K562 (cell line): ENCODE results near the gene CAPN3. TPM values are rescaled to one million over a fixed set of nuclear protein-coding genes. Genes with fewer than 3 reads are reported as not detected.

Source experiments
- ATAC-seq: fragments of 200-7000 bp; cut with Tn5 transposase; 3 replicates; pipeline ENCODE4 v1.9.1; 2020; ENCODE audit warnings: moderate library complexity
- BruUV-seq: library from RNA; stranded (reverse); fragments of 400-500 nt; replicated peaks from 2 replicates; lab custom pipeline; 2021; lab: Mats Ljungman, UMichigan
- CTCF ChIA-PET: fragments of 300-600 bp; formaldehyde crosslinking; extraction: SDS; loops from one replicate; lab custom pipeline; 2021; ENCODE audit warnings: low intra/inter-chr PET ratio; lab: Yijun Ruan, JAX
- POLR2A ChIA-PET: fragments of 300-600, 350-650 bp; sonication (Branson Sonifier 250); formaldehyde crosslinking; extraction: SDS; loops from one replicate; lab custom pipeline; 2021; ENCODE audit warnings: antibody characterized with exemption, inconsistent platforms; lab: Yijun Ruan, JAX
- DNase-seq, 4 experiments: peaks; one replicate each; pipeline versions ENCODE4 v3.0.0 to v3.0.0-alpha.2; 2011 to 2018; ENCODE audit warnings: low spot score in 3 of 4, mixed read lengths in 3 of 4; ENCODE audit errors: extremely low read depth in 1 of 4
- FAIRE-seq: peaks from 2 replicates; lab custom pipeline; 2011; peaks lifted over from hg19 to GRCh38; lab: Jason Lieb, UNC
- H2AFZ ChIP-seq: 2 replicates; pipeline ENCODE4 v1.6.0; 2011; ENCODE audit warnings: low read depth, low read length, control low read depth, inconsistent platforms
- H3K27ac ChIP-seq: fragments of 200-600 bp; 3 replicates; pipeline ENCODE4 v1.8.0; 2011; ENCODE audit warnings: low read depth, mild to moderate bottlenecking, control low read depth, inconsistent platforms, low read length, moderate library complexity, mixed read lengths; ENCODE audit errors: extremely low read depth
- H3K27me3 ChIP-seq, 2 experiments: fragments of 300-600 bp in 1 of 2; 2 replicates in 1 of 2; 3 replicates in 1 of 2; pipeline versions ENCODE4 v1.6.0 to v1.8.0; 2011; ENCODE audit warnings: inconsistent platforms in 2 of 2, low read length in 2 of 2, mild to moderate bottlenecking in 1 of 2, mixed read lengths in 1 of 2, moderate library complexity in 1 of 2; ENCODE audit not compliant: control insufficient read depth in 2 of 2, insufficient read depth in 2 of 2
- H3K36me3 ChIP-seq: fragments of 300-600 bp; 3 replicates; pipeline ENCODE4 v1.8.0; 2011; ENCODE audit warnings: mild to moderate bottlenecking, low read length, inconsistent platforms; ENCODE audit not compliant: control insufficient read depth, insufficient read depth
- H3K4me1 ChIP-seq, 2 experiments: fragments of 200-600 bp in 1 of 2; replicated peaks in 1 of 2; 2 replicates in 1 of 2; 3 replicates in 1 of 2; pipeline versions ENCODE4 v1.5.1 to v1.8.0; 2011; ENCODE audit warnings: inconsistent platforms in 2 of 2, low read length in 2 of 2, mild to moderate bottlenecking in 1 of 2, mixed read lengths in 1 of 2, moderate library complexity in 1 of 2; ENCODE audit not compliant: control insufficient read depth in 2 of 2, insufficient read depth in 2 of 2
- H3K4me2 ChIP-seq: 2 replicates; pipeline ENCODE4 v1.6.1; 2011; ENCODE audit warnings: low read length, control low read depth, inconsistent platforms, mixed read lengths; ENCODE audit not compliant: insufficient read depth
- H3K4me3 ChIP-seq: fragments of 200-600 bp; sonication (generic), shearing (Covaris generic); 2 replicates; pipeline ENCODE4 v1.5.1; 2016; ENCODE audit warnings: control low read depth, inconsistent platforms
- H3K79me2 ChIP-seq: fragments of 200-600 bp; 3 replicates; pipeline ENCODE4 v1.8.0; 2011; ENCODE audit warnings: low read length, inconsistent platforms; ENCODE audit not compliant: control insufficient read depth, insufficient read depth
- H3K9ac ChIP-seq, 2 experiments: 2 replicates each; pipeline versions ENCODE4 v1.6.0 to v1.6.1; 2011; ENCODE audit warnings: low read depth in 2 of 2, low read length in 2 of 2, control low read depth in 1 of 2, inconsistent platforms in 1 of 2, mild to moderate bottlenecking in 1 of 2, mixed read lengths in 1 of 2; ENCODE audit not compliant: insufficient read depth in 1 of 2
- H3K9me1 ChIP-seq: one replicate; pipeline ENCODE4 v1.6.0; 2011; ENCODE audit warnings: inconsistent platforms, mild to moderate bottlenecking, low read length, moderate library complexity; ENCODE audit not compliant: control insufficient read depth, insufficient read depth
- H3K9me3 ChIP-seq: replicated peaks from 2 replicates; pipeline ENCODE4 v1.5.1; 2011; ENCODE audit warnings: low read depth, low read length, inconsistent platforms; ENCODE audit not compliant: control insufficient read depth, insufficient read depth
- H4K20me1 ChIP-seq: replicated peaks from 2 replicates; pipeline ENCODE4 v1.6.1; 2011; ENCODE audit warnings: low read length, inconsistent platforms, mixed read lengths; ENCODE audit not compliant: control insufficient read depth, insufficient read depth
- EHMT2 ChIP-seq: fragments of 450-650 bp; IDR thresholded peaks from 2 replicates; pipeline ENCODE4 v1.6.1; 2018; ENCODE audit warnings: antibody characterized with exemption
- ELF1 ChIP-seq: fragments of 200-800 bp; sonication (Bioruptor generic); IDR thresholded peaks from 2 replicates; pipeline ENCODE4 v1.6.1; 2016; ENCODE audit warnings: missing genetic modification characterization, missing compliant biosample characterization
- ETV1 ChIP-seq: fragments of 450-650 bp; conservative IDR thresholded peaks from 2 replicates; pipeline ENCODE4 v1.6.1; 2016; ENCODE audit warnings: missing genetic modification characterization, control low read depth, low read depth, missing compliant biosample characterization
- FOXO4 ChIP-seq: fragments of 450-650 bp; formaldehyde crosslinking; IDR thresholded peaks from 2 replicates; pipeline ENCODE4 v1.4.0; 2020; ENCODE audit warnings: mild to moderate bottlenecking, moderate library complexity
- GABPA ChIP-seq: fragments of 200-800 bp; sonication (Bioruptor generic); conservative IDR thresholded peaks from 2 replicates; pipeline ENCODE4 v1.6.1; 2016; ENCODE audit warnings: low read depth, missing genetic modification characterization, missing compliant biosample characterization
- NFYB ChIP-seq: IDR thresholded peaks from 2 replicates; pipeline ENCODE4 v1.6.1; 2011; ENCODE audit warnings: mild to moderate bottlenecking, moderate library complexity; ENCODE audit not compliant: insufficient read length; ENCODE audit errors: extremely low read depth
- NR2C1 ChIP-seq, 2 experiments: fragments of 450-650 bp; IDR thresholded peaks; 2 replicates each; pipeline ENCODE4 v1.6.1; 2017; ENCODE audit warnings: mild to moderate bottlenecking in 2 of 2, antibody characterized with exemption in 1 of 2, inconsistent platforms in 1 of 2, missing compliant biosample characterization in 1 of 2, missing genetic modification characterization in 1 of 2
- NR2C2 ChIP-seq, 2 experiments: fragments of 200-800 bp in 1 of 2; sonication (Bioruptor generic) in 1 of 2; sonication (generic) in 1 of 2; formaldehyde crosslinking in 1 of 2; IDR thresholded peaks; 2 replicates each; pipeline versions ENCODE4 v1.6.1 to v1.8.0; 2016 to 2022; ENCODE audit warnings: mild to moderate bottlenecking in 1 of 2, missing compliant biosample characterization in 1 of 2, missing genetic modification characterization in 1 of 2, missing genetic modification reagents in 1 of 2
- RBM34 ChIP-seq: fragments of 200-400 bp; formaldehyde crosslinking; IDR thresholded peaks from 2 replicates; pipeline ENCODE4 v1.6.1; 2018; ENCODE audit warnings: low read length, borderline replicate concordance; ENCODE audit not compliant: insufficient read depth
- SRSF7 ChIP-seq: fragments of 200-400 bp; formaldehyde crosslinking; optimal IDR thresholded peaks from 2 replicates; pipeline ENCODE3; 2017; ENCODE audit warnings: mild to moderate bottlenecking, low read depth, low read length
- ZNF134 ChIP-seq: fragments of 250-450 bp; sonication (Bioruptor Pico); conservative IDR thresholded peaks from 2 replicates; pipeline ENCODE4 v1.4.0; 2020
- WGBS: fragments of 100-300 bp; shearing (Covaris generic); methylation state at CpG from one replicate; pipeline ENCODE4 v1.1.6; 2016; ENCODE audit warnings: low coverage, mixed read lengths; ENCODE audit not compliant: insufficient coverage; ENCODE audit errors: missing lambda C conversion rate; 5-methylcytosine and 5-hydroxymethylcytosine counted together
- in situ Hi-C: fragments of 300-500 bp; cut with MboI; formaldehyde crosslinking; loops from 4 replicates; pipeline ENCODE4 v1.15.0; 2018; ENCODE audit warnings: inconsistent platforms, mixed read lengths
- intact Hi-C: fragments of 100-400 bp; cut with micrococcal nuclease; formaldehyde crosslinking; loops from 2 replicates; pipeline ENCODE4 v1.14.2; 2022
- polyA plus RNA-seq, 8 experiments: library from polyadenylated mRNA; depleted of rRNA in 4 of 8; stranded (reverse) in 5 of 8; unstranded in 3 of 8; fragments of >200 nt; fragmentation: Nextera tagmentation in 2 of 8; fragmentation: Illumina TruSeq in 1 of 8; extraction: Ambion mirVana in 2 of 8; extraction: Trizol in 1 of 8; gene quantifications; 2 replicates each; pipeline versions ENCODE4 v1.2.1 to v1.2.3, GENCODE V29; 2011 to 2014; ENCODE audit warnings: inconsistent platforms in 1 of 8, missing spikeins in 1 of 8
- total RNA-seq, 7 experiments: library from RNA; depleted of rRNA in 6 of 7; stranded (reverse); fragments of >200 nt in 6 of 7; fragmentation: Illumina TruSeq in 2 of 7; extraction: Trizol in 2 of 7; gene quantifications; 2 replicates each; pipeline versions ENCODE4 v1.2.1 to v1.2.3, GENCODE V29; 2011 to 2021; ENCODE audit warnings: low replicate concordance in 1 of 7

CAPN3 gene
- total and polyA plus RNA-seq, 9 of the 15 experiments (the other 6 are each of a cell fraction or from before 2014, with no cell fraction given), result 0.03 to 0.34 (median 0.20) TPM; not detected in 2

- FAIRE-seq (peak; percentile 68), ATAC-seq (peak; percentile 70), DNase-seq (peak; percentile 46 to 62 (median 50))
- WGBS, result 46% methylated on average over 23 of the region's 24 CpGs
- H3K4me2 ChIP-seq, result peak overlapping the region; percentile 26
- no peak overlapping the region for H3K27ac ChIP-seq
- in situ Hi-C loops, result no loop called here
- H3K27me3 ChIP-seq, result peaks cover 2 to 6% of the 10 kb centered on the region in 2 experiments; a peak in 1 of 5 replicates
- ChIA-PET CTCF (no interaction called here), POLR2A (interaction anchor here (0.5 to 1.2 kb wide), 4 partner anchors 9 to 45 kb away, joined by 3 read pairs; no protein-coding TSS in a partner anchor)
- no peaks in the 10 kb centered on the region for H3K79me2 ChIP-seq
- peaks cover 0 to 6% of the 10 kb centered on the region in 2 experiments; a peak in 2 of 5 replicates for H3K4me1 ChIP-seq
- no peak overlapping the region for H3K4me3 ChIP-seq
- H4K20me1 ChIP-seq, result no peaks in the 10 kb centered on the region
- H3K36me3 ChIP-seq, result no peaks in the 10 kb centered on the region
- H3K9ac ChIP-seq, result no peak overlapping the region
- no peaks in the 10 kb centered on the region for H3K9me1 ChIP-seq
- H2AFZ ChIP-seq, result peak overlapping the region; percentile 84
- BruUV-seq, result no TSS peak
- H3K9me3 ChIP-seq, result no peaks in the 10 kb centered on the region
- intact Hi-C loops, result no loop called here
- TF ChIP-seq ELF1, result 0 out of 2 replicates have a peak, but pooled peaks have one; percentile 29
- no peak for TF ChIP-seq SRSF7
- no peak for TF ChIP-seq ZNF134 (CRISPR knock-in tag)
- peak; percentile 70 for TF ChIP-seq GABPA (tag)
- no peak for TF ChIP-seq RBM34
- peak; percentile 14 for TF ChIP-seq NFYB
- no peak for TF ChIP-seq FOXO4 (CRISPR knock-in tag)
- no peak for TF ChIP-seq NR2C2 (CRISPR knock-in tag; IDR thresholded peaks at IDR 0.05)
- peak; percentile 75 for TF ChIP-seq NR2C2 (tag; IDR thresholded peaks at IDR 0.05)
- peak; percentile 63 for TF ChIP-seq ETV1 (tag)
- peak; percentile 81 for TF ChIP-seq NR2C1 (IDR thresholded peaks at IDR 0.05)
- TF ChIP-seq NR2C1 (tag; IDR thresholded peaks at IDR 0.05), result peak; percentile 84
- TF ChIP-seq EHMT2, result peak; percentile 63; the same call in 1 of the 2 replicates
Observed at GRCh38 chr15:42401544-42402454, 42.5 kb downstream of the CAPN3 start.
